SU-DHL-6 (cell line): ENCODE measurements around the gene AIMP1.

Experiments used
- EZH2phosphoT487 ChIP-seq: fragments of 200-600 bp; sonication (generic), shearing (Covaris generic); conservative IDR thresholded peaks from 2 replicates; pipeline ENCODE4 v1.6.1; 2018; ENCODE audit warnings: mild to moderate bottlenecking, antibody characterized with exemption, low read length, moderate library complexity, mixed read lengths
- TF ChIP-seq, protein P1 (sequence below): fragments of 200-600 bp; sonication (generic); IDR thresholded peaks from one replicate; pipeline ENCODE4 v1.5.1; 2017; ENCODE audit warnings: antibody characterized with exemption, mild to moderate bottlenecking, low read length, moderate library complexity; ENCODE audit not compliant: insufficient read depth, poor library complexity, severe bottlenecking

- TF ChIP-seq EZH2phosphoT487 = no peak
- TF ChIP-seq, protein P1, sequence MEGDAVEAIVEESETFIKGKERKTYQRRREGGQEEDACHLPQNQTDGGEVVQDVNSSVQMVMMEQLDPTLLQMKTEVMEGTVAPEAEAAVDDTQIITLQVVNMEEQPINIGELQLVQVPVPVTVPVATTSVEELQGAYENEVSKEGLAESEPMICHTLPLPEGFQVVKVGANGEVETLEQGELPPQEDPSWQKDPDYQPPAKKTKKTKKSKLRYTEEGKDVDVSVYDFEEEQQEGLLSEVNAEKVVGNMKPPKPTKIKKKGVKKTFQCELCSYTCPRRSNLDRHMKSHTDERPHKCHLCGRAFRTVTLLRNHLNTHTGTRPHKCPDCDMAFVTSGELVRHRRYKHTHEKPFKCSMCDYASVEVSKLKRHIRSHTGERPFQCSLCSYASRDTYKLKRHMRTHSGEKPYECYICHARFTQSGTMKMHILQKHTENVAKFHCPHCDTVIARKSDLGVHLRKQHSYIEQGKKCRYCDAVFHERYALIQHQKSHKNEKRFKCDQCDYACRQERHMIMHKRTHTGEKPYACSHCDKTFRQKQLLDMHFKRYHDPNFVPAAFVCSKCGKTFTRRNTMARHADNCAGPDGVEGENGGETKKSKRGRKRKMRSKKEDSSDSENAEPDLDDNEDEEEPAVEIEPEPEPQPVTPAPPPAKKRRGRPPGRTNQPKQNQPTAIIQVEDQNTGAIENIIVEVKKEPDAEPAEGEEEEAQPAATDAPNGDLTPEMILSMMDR = no peak
Observed at GRCh38 chr4:106370214-106370613, 53.9 kb downstream of the AIMP1 start.
